ENCODE results near the gene WBP11. TPM values are rescaled to one million over a fixed set of nuclear protein-coding genes. Genes with fewer than 3 reads are reported as not detected.
A peak's percentile ranks its signal among the peaks of the same experiment; 100 is the strongest.

The WBP11 gene
- total and polyA plus RNA-seq, 8 donors = 1.4 to 65.9 (median 16.1) TPM

GRCh38 chr12:14810167-14810952 is 7.1 kb upstream of the WBP11 start:
- 78 to 85% (median 83%) methylated on average over 5 of the region's 5 CpGs for WGBS, 5 donors
- TF ChIP-seq EP300 (IDR thresholded peaks at IDR 0.05) (no peak), POLR2A (IDR thresholded peaks at IDR 0.05) (no peak), POLR2AphosphoS5 (IDR thresholded peaks at IDR 0.05) (no peak), CTCF (IDR thresholded peaks at IDR 0.05) (no peak)
- H3K9me3 ChIP-seq = no peaks in the 10 kb centered on the region
- H3K4me3 ChIP-seq = no peak overlapping the region
- no peak for DNase-seq
- no peaks in the 10 kb centered on the region for H3K36me3 ChIP-seq
- intact Hi-C loops (cut with DNase I; ENCODE audit: low total_unique reads) = no loop called here
- no peaks in the 10 kb centered on the region for H3K27me3 ChIP-seq
- H3K27ac ChIP-seq = no peak overlapping the region
- H3K4me1 ChIP-seq = no peaks in the 10 kb centered on the region

GRCh38 chr12:14803830-14804160 is 517 bp upstream of the WBP11 start:
- Histone ChIP-seq H3K4me1 (peaks cover 11 to 39% (median 23%) of the 10 kb centered on the region in 4 donors), H3K36me3 (peaks cover 5 to 12% (median 10%) of the 10 kb centered on the region in 4 donors), H3K27ac (peak overlapping the region; percentile 69 to 96 (median 93)), H3K27me3 (no peaks in the 10 kb centered on the region), H3K4me3 (peak overlapping the region; percentile 76 to 82 (median 80)), H3K9me3 (no peaks in the 10 kb centered on the region)
- TF ChIP-seq EP300 (IDR thresholded peaks at IDR 0.05) (no peak), CTCF (IDR thresholded peaks at IDR 0.05) (no peak), POLR2A (IDR thresholded peaks at IDR 0.05) (no peak), POLR2AphosphoS5 (IDR thresholded peaks at IDR 0.05) (no peak)
- no peak for DNase-seq
- 0 to 1% (median 0%) methylated on average over 12 of the region's 12 CpGs for WGBS, 5 donors
- intact Hi-C loops (cut with DNase I; ENCODE audit: low total_unique reads) = loop anchor here (2.0 kb wide), 1 partner anchor 33 kb away; a partner anchor contains a TSS

- no peak for TF ChIP-seq CTCF (IDR thresholded peaks at IDR 0.05)
- TF ChIP-seq POLR2AphosphoS5 (IDR thresholded peaks at IDR 0.05) = no peak
- TF ChIP-seq EP300 (IDR thresholded peaks at IDR 0.05) = no peak
- no peaks in the 10 kb centered on the region for H3K27me3 ChIP-seq
- peak overlapping the region; percentile 76 to 82 (median 80) for H3K4me3 ChIP-seq
- 0% methylated on average over 7 of the region's 7 CpGs for WGBS, 5 donors
- H3K36me3 ChIP-seq = peaks cover 5 to 23% (median 22%) of the 10 kb centered on the region in 4 donors
- H3K27ac ChIP-seq = peak overlapping the region in 4 of 5 donors; percentile 88 to 96 (median 94)
- H3K9me3 ChIP-seq = no peaks in the 10 kb centered on the region
- intact Hi-C loops (cut with DNase I; ENCODE audit: low total_unique reads) = loop anchor here (2.0 kb wide), 1 partner anchor 32 kb away; a partner anchor contains a TSS
- no peak for DNase-seq
- peaks cover 11 to 39% (median 23%) of the 10 kb centered on the region in 4 donors for H3K4me1 ChIP-seq
Observed at GRCh38 chr12:14802721-14803010, 612 bp downstream of the WBP11 start.

- WGBS, 5 donors = 63 to 73% (median 69%) methylated on average over 4 of the region's 4 CpGs
Observed at GRCh38 chr12:14802247-14802646, 1.0 kb downstream of the WBP11 start.

More at GRCh38 chr12:14802247-14802646, 1.0 kb downstream of the WBP11 start:
- intact Hi-C loops (cut with DNase I; ENCODE audit: low total_unique reads) = loop anchor here (2.0 kb wide), 1 partner anchor 31 kb away; a partner anchor contains a TSS
- no peak for DNase-seq
- H3K4me3 ChIP-seq = peak overlapping the region; percentile 76 to 82 (median 80)
- peaks cover 11 to 39% (median 23%) of the 10 kb centered on the region in 4 donors for H3K4me1 ChIP-seq
- H3K27ac ChIP-seq = peak overlapping the region in 3 of 5 donors; percentile 88 to 96 (median 93)
- H3K9me3 ChIP-seq = no peaks in the 10 kb centered on the region
- H3K27me3 ChIP-seq = no peaks in the 10 kb centered on the region
- TF ChIP-seq CTCF (IDR thresholded peaks at IDR 0.05) (no peak), POLR2AphosphoS5 (IDR thresholded peaks at IDR 0.05) (no peak), POLR2A (IDR thresholded peaks at IDR 0.05) (no peak), EP300 (IDR thresholded peaks at IDR 0.05) (no peak)
- peaks cover 9 to 27% (median 26%) of the 10 kb centered on the region in 4 donors for H3K36me3 ChIP-seq
